ENCODE data around the gene FAM241A.
"Not testable (repeated sequence)": the region's sequence is repeated elsewhere in the genome, so short reads cannot be mapped to it uniquely, and the experiment has no call there.

Gene FAM241A

DNA sequence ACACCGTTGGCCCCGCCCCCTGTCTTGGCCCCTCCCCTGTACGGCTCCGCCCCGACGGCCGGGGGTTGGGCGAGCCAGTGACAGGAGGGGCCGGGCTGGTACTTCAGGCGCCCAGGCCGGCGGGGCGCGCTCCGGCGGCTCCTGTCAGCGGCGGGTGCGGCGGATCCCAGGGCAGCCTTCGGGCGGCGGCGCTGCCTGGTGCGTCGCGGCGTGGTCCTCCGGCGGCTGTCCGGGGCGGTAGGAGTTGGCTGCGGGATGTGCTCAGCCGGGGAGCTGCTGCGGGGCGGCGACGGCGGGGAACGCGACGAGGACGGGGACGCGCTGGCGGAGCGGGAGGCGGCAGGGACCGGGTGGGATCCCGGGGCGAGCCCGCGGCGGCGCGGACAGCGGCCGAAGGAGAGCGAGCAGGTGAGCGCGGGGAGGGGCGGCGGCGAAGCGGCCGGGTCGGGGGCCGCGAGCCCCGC, at the start of gene FAM241A:
Gene FAM241A (plus strand): TSS at position 129 of the 464 bp plus-strand sequence. CDS start 127 bp downstream, at position 256.
- peak; percentile 92 for DNase-seq (ENCODE audit: low spot score)

DNA sequence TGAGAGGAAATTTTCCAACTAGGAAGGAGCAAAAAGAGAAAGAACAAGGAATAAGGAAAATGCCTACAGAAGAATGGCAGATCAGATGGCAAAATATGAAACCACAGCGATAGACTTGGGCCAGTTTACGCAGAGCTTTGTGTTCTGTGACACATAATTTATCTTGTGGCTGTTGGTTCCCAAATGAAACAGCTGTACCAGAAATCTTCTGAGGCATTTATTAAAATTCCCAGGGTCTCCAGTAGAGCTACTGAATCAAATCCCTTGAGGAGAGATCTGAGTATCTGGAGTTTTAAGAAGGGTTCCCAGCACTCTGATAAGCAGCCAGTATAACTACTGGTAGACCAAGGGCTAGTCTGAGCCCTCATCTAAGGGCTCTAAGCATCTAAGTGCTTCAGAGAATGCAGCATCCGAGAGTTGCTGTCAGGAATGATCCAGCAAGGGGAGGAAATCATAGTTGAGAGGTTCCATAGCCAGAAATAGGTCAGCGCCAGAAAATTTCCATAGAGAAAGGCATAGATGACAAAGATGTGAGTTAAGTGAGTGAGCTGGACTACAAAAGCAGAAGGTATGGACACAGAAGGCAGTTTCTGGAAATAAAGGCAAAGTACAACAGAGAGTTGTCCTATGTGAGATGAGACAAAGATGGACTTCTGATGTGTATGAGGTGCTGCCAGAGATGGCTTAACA, 46.3 kb upstream of the FAM241A start:
- DNase-seq (ENCODE audit: low spot score) = no peak

DNA sequence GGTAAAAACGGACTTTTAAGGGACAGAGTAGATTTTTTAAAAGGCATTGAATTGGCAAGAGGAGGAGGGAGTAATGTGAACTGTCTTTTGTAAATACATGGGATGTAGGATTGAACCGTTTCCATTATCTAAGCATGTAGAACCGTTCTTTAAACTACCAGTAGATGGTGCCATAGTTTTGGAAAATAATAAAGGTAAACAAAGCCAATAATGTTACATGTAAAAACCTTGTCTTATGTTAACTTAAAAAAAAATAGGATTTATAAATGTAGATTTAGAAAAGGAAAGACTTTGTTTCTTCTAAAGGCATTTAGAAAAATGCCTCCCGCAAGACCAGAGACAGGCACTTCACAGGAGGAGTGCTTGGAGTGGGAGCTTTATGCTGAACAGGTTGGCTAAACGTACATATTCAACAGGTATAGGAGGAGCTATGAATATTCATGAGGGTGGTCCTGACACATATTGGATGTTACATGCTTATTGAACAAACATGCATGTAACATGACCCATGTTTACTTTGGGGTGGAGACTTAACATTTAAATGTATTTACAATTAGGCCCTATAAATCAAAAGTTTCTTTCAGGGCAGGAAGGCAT, 45.5 kb upstream of the FAM241A start:
- peak; percentile 57 for DNase-seq (ENCODE audit: low spot score)

DNA sequence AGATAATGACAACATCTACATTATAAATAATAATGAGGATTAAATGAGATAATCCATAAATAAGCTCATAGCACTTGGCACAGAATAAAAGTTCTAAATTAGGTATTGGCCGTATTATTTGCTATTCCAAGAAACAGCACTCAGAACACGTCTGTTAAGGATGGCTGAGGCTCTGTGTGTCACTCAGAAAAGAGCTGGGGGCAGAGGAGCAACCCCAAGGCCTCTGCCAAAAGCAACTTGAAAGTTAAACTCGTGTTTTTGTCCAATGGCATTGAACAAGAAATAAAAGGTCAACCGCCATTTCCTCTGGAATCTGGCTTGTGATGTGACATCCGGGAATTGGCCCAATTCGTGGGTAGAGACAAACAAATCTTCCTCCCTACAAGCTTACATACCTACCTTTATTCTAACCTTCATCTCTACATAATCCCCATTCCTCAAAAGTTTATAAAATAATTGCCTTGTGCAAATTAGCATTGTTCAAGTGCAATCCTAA, 42.3 kb upstream of the FAM241A start:
- no peak for DNase-seq (ENCODE audit: low spot score)

DNA sequence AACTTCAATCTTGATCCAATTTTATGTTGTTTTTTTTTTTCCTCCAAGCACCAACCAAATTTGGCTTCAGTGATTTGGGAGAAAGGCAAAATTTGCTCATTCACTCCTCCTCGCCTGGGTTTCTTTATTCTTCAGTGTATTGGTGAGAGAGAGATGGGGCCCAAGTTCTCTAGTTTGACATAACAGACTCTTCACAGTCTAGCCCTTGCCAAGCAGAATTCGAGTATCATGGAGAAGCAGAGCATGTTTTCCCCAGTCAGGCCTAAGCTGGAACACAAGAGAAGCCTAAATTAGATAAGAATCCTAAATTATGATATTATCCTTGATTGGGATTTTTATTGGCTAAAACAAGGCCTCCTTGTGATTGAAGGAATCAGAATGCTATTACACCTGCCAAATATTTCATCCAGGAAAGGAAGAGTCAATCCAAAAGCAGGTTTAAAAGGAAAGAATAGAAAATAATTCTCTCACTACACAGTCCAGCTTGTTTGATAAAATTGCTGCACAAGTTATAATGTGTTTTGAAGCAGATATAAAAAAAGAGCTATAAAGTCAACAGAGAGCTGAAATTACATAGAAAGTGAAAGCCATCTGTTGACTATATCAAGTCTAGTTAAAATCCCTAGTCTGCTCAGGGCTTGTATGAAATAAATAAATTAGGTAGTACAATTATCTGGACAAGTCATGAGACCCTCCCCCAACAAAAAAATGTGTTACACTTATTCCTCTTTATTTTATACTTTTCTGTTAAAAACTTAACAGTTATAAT, 39.9 kb upstream of the FAM241A start:
- DNase-seq (ENCODE audit: low spot score) = no peak

DNA sequence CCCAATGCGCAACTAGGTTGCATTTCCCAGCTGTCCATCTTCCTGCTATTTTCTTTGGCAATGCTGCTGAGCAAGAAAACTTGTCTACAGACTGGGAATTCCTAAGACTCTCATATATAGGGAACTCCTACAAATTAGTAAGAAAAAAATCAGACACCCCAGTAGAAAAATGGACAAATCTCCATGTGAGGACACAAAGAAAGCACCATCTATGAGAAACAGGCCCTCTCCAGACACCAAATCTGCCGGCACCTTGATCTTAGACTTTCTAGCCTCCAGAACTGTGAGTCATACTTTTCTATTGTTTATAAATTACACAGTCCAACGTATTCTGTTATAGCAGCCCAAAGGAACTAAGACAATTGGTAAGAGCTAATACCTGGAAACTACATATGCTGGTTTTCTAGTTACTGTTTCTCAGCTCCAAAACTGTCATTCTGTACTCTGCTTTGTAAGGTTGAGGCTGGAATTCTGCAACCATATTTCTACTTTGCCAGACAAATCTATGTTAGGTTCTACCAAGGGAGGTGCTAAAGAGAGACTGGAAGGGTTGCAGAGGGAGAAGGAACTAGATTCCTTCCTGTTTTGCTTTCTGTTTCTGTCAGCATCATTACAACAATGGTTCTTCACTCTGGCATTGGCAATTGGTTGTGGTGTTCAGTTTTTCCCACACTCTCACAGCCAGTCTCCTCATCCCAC, 35.7 kb upstream of the FAM241A start:
- DNase-seq (ENCODE audit: low spot score) = no peak

DNA sequence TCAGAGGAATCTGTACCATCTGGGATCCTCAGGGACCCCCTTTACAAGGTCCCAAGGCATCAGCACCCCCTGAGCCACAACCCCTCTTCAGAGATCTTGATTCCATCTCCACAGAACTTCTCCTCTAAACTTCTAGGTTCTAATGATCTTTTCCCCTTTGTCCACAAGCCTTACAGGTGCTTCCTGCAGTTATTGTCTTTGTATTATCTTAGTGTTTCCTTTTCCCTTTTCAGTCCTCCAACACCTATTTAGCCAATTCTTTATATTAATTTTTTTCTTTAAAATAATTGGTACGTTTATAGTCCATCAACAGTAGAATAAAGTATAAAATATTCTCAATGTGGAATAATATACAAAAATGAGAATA, 35.2 kb upstream of the FAM241A start:
- DNase-seq (ENCODE audit: low spot score) = no peak

DNA sequence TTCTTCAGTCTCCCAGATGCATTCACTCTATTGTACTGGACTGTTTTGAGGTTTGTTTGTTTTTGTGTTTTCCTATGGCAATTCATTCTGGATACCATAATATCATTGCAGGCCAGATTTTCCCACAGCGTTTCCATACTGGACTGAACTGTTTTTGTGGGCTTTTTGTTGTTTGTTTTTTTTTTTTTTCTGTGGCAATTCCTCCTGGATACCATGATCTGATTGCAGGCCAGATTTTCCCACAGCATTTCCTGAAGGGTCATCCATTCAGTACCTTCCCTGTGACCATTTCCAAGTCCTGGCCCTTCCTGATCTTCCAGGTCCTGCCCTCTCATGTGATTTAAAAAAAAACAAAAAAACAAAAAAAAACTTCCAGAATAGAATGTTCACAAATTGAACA, 33.9 kb upstream of the FAM241A start:
- DNase-seq (ENCODE audit: low spot score) = no peak

DNA sequence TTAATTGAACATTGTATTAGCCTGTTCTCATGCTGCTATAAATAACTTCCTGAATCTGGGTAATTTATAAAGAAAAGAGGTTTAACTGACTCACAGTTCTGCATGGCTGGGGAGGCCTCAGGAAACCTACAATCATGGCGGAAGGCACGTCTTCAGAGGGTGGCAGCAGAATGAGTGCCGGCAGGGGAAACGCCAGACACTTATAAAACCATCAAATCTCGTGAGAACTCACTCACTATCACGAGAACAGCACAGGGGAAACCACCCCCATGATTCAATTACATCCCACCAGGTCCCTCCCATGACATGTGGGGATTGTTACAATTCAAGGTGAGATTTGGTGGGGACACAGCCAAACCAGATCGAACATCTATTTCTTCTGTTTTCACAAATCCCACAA, 33.2 kb upstream of the FAM241A start:
- DNase-seq (ENCODE audit: low spot score) = not testable (repeated sequence)

DNA sequence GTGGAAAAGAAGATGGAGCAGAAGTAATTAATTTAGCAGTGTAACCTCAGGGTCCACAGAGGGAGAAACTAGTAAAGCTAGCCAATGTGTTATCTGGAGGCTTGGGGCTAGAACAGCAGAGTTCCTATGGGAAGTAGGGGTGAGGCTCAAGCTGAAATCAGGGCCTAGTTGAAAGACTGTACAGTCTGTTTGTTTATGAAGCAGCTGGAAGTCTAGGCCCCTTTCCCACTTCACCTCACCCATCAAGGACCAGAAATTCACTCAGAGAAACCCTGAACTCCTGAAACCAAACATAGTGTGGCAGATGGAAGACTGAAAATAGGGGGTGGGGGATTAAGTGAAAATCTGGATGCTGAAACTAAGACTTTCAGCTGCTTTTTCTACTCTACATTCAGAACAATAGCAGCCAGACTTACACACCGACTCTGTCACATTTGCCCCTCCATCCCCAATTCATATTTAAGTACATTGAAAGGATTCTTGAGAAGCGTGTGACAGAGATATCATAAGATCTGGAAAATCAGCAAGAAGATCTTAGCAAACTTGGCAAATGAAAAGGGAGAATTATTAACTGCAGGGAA, 32.6 kb upstream of the FAM241A start:
- no peak for DNase-seq (ENCODE audit: low spot score)

DNA sequence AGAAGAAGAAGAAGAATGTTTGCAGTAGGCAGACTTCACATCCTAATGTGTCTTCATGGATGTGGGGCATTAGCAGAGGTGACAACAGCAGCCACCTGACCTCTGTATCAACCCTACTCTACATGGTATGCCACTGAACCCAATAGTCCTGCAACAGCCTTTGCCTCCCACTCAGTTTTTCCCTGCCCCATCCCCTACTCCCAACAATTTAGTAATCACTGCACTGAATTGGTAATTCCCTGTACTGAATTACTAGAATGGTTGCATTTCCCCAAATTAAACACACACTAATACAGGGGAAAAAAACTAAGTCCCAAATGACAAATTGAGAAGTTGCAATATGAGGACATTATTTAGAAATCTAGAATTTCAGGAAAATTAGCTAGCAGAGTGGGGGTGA, 31.4 kb upstream of the FAM241A start:
- no peak for DNase-seq (ENCODE audit: low spot score)

DNA sequence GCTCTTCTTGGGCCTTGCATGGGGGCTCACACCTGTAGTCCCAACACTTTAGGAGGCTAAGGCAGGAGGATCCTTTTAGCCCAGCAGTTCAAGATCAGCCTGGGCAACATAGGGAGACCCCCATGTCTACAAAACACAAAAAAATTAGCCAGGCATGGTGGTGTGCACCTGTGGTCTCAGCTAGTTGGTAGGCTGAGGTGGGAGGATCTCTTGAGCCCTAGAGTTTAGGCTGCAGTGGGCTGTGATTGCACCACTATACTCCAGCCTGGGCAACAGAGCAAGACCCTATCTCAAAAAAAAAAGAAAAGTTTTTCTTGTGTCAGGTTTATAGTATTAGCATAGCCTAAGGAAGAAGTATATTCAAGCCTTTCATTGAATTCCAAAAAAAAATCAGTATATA, 30.8 kb upstream of the FAM241A start:
- no peak for DNase-seq (ENCODE audit: low spot score)

DNA sequence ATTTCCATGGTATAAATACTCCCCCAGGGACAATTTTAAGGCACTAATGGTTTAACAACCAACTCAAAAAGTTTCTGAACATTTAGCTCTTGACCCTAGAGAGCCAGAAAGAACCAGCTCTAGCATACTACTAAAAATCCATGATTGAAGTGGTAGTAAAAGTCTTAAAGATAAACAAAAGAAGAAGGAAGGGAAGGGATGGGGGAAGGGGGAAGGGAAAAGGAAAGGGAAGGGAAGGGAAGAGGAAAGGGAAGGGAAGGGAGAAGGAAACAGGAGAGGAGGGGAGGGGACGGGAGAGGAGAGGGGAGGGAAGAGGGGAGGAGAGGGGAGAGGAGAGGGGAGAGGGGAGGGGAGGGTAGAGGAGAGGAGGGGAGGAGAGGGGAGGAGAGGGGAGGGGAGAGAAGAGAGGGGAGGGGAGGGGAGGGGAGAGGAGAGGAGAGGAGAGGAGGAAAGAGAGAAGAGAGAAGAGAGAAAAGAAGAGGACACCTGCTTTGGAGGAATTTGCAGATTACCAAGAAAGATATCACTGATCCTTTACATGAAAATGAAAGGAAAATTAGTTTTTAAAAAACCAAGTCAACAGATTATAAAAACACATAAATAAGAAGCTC, 26.4 kb upstream of the FAM241A start:
- DNase-seq (ENCODE audit: low spot score) = no peak

DNA sequence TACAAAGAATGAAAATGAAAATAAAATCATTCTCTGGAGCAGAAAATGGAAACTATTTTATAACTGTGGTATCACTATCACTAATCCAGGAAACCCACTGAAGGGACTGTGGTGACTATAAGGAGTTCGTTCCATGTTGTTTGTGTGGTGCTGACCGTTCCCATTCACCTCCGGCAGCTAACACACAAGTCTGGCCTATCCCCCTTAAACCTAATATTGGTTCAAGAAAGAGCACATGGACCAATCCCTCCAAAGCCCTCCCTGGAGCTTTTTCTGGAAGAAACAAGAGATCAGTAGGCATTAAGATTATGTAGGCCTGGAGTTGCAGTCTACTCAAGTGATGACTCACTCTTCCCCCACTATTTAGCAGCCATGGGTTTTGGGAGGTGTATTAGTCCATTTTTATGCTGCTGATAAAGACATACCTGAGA, 25.9 kb upstream of the FAM241A start:
- DNase-seq (ENCODE audit: low spot score) = peak; percentile 78

DNA sequence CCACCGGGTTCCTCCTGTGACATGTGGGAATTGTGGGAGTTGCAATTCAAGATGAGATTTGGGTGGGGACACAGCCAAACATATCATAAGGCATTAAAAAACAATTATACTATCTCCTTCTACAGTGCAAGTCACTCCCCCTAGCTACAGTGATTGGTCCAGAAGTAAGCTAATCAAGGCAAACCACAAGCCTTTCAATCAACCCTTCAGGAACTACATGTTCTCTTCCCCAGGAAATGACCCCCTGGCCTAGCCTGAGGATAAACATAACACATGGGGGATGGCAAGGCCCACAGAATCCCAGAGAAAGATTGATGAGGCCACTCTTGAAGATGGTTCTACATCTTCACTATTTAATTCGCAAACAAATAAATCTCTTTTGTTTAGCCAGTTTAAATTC, 25.2 kb upstream of the FAM241A start:
- DNase-seq (ENCODE audit: low spot score) = no peak

DNA sequence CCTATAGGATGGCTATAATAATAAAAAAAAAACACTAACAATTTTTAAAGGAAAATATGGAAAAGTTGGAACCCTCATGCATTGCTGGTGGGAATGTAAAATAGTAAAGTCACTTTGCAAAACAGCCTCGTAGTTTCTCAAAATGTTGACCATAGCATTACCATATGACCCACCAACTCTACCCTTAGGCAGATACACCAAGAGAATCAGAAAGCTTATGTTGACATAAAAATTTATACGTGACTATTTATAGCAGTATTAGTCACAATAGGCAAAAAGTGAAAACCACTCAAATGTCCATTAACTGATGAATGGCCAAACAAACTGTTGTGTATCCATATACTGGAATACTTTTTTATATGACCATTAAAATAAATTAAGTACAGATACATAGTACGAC, 19.8 kb upstream of the FAM241A start:
- DNase-seq (ENCODE audit: low spot score) = no peak

DNA sequence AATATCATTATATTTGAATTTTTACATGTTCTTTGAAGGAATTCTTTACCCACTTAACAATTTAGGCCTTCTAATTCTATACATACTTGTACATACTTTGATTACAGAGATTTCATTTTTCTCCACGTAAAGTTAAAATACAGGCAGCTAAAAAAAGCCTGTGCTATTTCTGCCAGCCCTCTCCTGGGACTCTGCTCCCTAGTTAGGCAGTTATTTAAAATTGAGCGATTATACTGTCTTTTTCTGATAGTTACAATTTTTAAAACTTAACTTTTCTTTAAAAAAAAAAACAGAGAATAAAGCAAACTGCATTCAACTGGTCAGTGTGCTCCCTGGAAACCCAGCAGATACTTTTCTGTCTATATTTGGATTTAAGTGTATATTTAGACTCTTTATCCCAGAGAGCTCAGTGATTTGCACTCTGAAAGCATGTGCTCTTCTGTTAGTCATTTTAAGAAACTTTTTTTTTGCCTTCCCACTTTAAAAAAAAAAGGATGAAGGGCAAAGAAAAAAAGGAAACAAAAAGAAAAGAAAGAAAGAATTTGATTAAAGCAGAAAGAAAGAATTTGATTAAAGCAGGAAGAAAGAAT, 18.1 kb upstream of the FAM241A start:
- DNase-seq (ENCODE audit: low spot score) = no peak

DNA sequence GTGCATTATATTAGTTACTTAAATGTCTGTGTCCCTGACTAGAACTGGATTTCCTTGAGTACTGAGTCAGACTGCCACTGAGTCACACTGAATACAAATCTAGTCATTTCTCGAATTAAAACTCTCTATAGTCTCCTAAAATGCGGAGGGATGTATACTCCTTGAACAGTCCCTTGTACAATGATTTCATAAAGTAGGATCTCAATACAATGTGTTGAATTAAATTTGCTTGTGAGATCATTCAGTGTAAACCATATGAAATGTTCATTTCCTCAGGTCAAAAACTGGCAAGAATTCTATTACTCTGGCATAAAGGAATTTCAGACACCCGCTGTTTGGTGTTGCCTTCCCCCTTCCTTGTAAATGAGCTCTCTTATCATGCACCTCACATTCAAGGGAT, 17.5 kb upstream of the FAM241A start:
- DNase-seq (ENCODE audit: low spot score) = peak; percentile 56

DNA sequence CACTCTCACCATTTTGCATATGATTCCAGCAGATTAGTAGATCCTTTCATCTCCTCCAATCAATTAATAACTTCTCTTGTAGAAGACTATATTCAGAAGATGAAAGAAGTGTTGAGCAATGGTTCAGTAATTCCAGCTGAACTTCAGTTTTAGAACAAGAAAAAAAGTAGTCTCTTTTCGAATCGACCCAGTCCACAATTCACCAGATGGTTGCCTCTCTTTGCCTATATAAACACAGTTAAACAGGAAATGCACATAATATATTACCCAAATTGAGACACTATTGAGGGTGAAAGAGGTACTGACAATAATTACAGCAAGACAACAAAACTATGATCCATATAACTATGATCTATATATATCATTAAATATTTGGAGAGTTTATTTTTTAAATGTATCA, 16.8 kb upstream of the FAM241A start:
- no peak for DNase-seq (ENCODE audit: low spot score)

DNA sequence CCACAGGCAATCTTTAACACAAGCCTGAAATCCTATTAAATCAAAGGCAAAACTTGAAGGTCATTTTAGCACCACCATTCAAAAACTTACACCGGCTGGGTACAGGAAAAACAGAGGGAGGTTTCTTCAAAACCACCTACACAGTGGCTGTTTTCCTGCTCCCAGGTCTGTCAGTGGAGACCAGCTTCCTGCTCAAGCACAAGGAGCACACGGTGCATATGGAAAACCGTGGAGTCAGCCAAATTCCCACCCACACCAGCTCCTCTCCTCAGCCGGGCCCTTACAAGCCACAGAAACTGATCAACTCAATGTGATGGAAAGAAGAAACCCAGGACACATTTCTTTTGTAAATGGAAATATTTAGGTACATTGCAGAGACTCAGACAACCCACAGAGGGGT, 14.3 kb upstream of the FAM241A start:
- DNase-seq (ENCODE audit: low spot score) = no peak

DNA sequence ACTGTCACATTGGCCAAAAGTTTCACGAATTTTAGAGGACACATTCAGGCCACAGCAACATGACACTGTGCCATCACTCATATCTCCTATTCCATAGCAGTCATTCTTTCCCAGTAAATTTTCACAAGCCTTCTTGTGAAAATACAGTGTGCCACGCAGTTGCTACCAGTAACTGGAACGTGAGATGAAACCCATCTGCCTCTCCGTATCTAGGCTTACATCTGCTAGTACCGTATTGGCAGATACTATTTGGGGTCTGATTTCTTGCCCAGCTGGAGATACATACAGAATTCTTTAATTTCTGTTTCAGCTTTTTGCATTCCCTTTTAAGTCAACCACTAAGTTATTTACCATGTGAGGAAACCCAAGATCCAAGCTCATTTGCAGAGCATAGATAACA, 8.7 kb upstream of the FAM241A start:
- DNase-seq (ENCODE audit: low spot score) = no peak

Measured in activated CD4-positive, alpha-beta T cell treated with anti-CD3 and anti-CD28 coated beads, Interleukin-2, Interleukin-4, amounts not matched to agents 100 ng/mL and 50 ng/mL, durations not matched to agents 16 hours and 8 hours (primary cell).